Measurements from ENCODE around the gene P2RY12.

Gene P2RY12

DNA sequence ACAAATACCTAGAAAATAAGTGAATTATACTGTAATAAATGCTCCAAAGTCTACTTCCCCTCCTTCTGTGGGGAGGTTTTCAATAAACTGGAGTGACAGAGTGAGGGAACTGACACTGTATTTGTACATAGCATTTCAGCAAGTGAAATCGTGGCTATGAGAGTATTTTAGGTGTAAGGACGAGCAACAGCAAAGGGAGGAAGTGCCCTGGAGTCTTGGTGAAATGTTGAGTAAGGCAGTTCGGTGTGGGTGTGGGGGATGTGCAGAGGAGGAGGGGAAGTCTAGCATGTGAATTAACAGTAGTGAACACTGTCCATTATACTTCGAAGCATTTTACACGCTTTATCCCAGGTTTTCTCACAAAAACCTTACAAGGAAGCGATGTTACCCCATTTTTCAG is 37.1 kb downstream of the P2RY12 start:
- no peak for DNase-seq (ENCODE audit: low read depth in 1 of 2, low spot score in 1 of 2)

- no peak for DNase-seq (ENCODE audit: low read depth in 1 of 2, low spot score in 1 of 2)
These were observed 38.3 kb downstream of the P2RY12 start for GRCh38 chr3:151346292-151346691.

- no peak for DNase-seq (ENCODE audit: low read depth in 1 of 2, low spot score in 1 of 2)
These were observed 38.7 kb downstream of the P2RY12 start for GRCh38 chr3:151345859-151346258.

DNA sequence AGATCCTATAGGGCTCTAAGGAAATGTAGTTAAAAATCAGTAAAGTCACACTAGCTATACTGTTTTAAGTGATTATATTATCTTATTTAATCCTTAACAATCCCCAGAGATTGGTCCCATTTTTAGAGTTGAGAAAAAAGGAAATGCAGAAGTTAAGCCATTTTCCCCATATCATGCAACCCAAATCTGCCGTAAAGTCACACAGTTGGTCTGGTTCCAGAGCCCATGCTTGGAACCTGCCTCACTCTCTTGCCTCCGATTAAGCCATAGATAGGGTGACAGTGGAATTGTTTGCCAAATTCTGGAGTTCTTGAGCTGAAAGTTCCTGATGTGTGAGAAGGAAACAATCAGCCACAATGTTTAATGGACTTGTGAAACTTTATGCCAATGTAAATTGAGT is 52.9 kb downstream of the P2RY12 start:
- no peak for DNase-seq (ENCODE audit: low read depth in 1 of 2, low spot score in 1 of 2)

- no peak for DNase-seq (ENCODE audit: low read depth in 1 of 2, low spot score in 1 of 2)
These were observed 53.7 kb downstream of the P2RY12 start for GRCh38 chr3:151330899-151331298.

DNA sequence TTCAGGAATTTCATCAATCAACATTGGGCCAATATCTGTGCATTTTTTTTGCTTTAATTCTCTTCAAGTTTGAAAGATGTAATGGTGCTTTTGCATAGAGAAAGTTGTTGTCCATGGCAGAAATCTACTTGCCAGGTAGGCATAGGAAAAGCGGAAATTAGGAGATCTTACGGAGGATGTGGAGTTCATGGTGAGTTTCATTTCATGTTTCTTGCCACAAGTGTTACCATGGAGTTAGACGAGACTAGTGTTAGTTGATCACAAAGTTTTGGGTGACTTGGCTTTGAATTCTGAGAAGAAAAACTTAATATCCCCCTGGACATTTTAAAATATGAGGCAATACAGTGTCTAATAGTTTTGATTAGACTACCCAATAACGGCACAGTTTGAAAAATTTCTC is 54.2 kb downstream of the P2RY12 start:
- DNase-seq (ENCODE audit: low read depth in 1 of 2, low spot score in 1 of 2) = no peak

- DNase-seq (ENCODE audit: low read depth in 1 of 2, low spot score in 1 of 2) = no peak
These were observed 55.2 kb downstream of the P2RY12 start, which contains the start of gene P2RY13 for GRCh38 chr3:151329363-151329762. Gene P2RY13 (minus strand): TSS chr3:151329549. CDS start chr3:151329528, 21 bp downstream.

DNA sequence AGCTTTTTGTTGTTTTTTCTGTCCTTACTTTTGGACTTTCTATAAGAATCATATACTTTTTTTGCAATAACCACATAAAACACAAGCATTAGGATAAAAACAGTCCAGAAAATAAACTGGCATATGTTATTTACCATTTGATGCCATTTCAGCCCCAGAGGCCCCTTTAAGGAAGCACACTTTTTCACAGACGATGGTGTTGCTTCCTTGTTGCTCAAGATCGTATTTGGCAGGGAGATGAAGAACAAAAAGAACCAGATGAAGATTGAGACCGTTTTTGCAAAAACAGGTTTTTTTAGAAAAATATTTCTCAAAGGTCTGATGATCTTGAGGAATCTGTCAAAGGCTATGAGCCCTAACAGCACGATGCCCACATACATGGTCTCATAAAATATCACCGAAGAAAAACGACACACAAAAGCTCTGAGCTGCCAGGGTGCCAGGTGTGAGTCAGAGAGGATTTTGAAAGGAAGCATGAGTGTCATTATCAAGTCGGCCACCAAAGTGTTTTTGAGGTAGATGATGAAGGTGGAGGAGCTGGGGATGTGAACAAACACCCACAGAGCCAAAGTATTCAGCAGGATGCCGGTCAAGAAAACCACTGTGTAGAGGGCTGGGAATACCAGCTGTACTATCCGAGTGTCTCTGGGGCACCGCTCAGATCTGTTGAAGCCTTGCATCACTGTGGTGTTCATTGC is 56.1 kb downstream of the P2RY12 start:
- no peak for DNase-seq (ENCODE audit: low read depth in 1 of 2, low spot score in 1 of 2)

- no peak for DNase-seq (ENCODE audit: low read depth in 1 of 2, low spot score in 1 of 2)
These were observed 56.9 kb downstream of the P2RY12 start for GRCh38 chr3:151327571-151328198.

GRCh38 chr3:151322511-151322910 is 62.0 kb downstream of the P2RY12 start:
- no peak for DNase-seq (ENCODE audit: low read depth in 1 of 2, low spot score in 1 of 2)

DNA sequence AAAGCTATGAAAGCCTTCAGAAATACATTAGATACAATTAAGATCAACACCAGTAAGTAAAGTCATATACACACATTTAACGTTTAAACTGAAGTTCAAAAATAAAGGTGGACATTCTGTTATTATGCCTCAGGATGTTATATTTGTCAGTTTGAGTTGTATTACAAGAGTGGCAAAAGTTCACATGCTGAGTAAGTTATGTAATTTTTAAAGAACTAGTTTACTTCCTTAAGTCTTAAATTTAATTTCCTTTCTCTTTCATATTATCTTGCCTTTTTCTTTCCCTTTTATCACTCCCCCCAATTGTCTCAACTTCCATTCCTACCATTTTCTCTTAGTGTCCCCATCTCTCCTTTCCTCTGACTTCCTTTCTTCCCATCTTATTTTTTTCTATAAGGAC is 63.0 kb downstream of the P2RY12 start:
- DNase-seq (ENCODE audit: low read depth in 1 of 2, low spot score in 1 of 2) = no peak

- DNase-seq (ENCODE audit: low read depth in 1 of 2, low spot score in 1 of 2) = no peak
These were observed 64.4 kb downstream of the P2RY12 start for GRCh38 chr3:151320131-151320530.

- no peak for DNase-seq (ENCODE audit: low read depth in 1 of 2, low spot score in 1 of 2)
These were observed 64.9 kb downstream of the P2RY12 start for GRCh38 chr3:151319628-151320027.

- no peak for DNase-seq (ENCODE audit: low read depth in 1 of 2, low spot score in 1 of 2)
These were observed 65.6 kb downstream of the P2RY12 start for GRCh38 chr3:151318991-151319390.

DNA sequence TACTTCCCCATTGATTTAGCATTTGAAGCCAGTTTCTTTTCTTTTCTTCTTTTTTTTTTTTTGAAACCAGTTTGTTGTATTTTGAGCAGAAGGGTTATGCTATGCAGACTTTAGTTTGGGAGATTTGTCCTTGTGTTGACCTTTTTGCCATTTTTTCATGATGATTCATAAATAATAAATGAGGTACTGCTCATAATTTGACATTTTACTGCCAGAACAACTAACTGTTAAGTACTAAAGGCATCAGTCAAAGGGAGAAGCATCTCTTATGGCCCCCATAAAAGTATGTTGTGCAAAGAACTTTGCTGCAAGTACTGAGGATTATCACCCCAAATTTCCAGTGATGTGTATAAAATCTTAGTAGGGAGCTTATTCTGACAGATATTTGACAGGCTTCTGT is 66.2 kb downstream of the P2RY12 start:
- DNase-seq (ENCODE audit: low read depth in 1 of 2, low spot score in 1 of 2) = no peak

- no peak for DNase-seq (ENCODE audit: low read depth in 1 of 2, low spot score in 1 of 2)
These were observed 68.1 kb downstream of the P2RY12 start, which contains the start of gene GPR87 for GRCh38 chr3:151316267-151316991. Gene GPR87 (minus strand): TSS chr3:151316820. CDS start chr3:151300100, 16,720 bp downstream.

- no peak for DNase-seq (ENCODE audit: low read depth in 1 of 2, low spot score in 1 of 2)
These were observed 68.7 kb downstream of the P2RY12 start for GRCh38 chr3:151315846-151316245.

DNA sequence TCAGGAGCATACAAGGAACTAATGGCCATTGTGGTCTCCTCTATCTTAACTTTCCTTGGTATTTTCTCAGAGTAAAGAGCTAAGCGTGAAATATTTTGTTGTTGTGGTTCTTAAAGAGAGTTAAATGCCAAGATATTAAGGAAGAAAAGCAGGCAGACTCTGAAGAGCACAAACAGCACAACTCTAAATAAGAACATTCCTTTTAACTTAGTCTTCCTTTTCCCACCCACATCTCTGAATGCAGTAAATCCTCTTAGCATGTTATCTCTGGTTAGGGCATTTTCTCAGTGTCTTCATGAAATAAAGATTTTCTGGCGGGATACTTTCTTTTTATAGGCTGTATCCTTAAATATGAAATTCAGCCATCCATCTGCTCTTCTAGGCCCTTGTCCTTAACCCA is 69.4 kb downstream of the P2RY12 start:
- no peak for DNase-seq (ENCODE audit: low read depth in 1 of 2, low spot score in 1 of 2)

GRCh38 chr3:151314593-151314992 is 70.0 kb downstream of the P2RY12 start:
- DNase-seq (ENCODE audit: low read depth in 1 of 2, low spot score in 1 of 2) = no peak

DNA sequence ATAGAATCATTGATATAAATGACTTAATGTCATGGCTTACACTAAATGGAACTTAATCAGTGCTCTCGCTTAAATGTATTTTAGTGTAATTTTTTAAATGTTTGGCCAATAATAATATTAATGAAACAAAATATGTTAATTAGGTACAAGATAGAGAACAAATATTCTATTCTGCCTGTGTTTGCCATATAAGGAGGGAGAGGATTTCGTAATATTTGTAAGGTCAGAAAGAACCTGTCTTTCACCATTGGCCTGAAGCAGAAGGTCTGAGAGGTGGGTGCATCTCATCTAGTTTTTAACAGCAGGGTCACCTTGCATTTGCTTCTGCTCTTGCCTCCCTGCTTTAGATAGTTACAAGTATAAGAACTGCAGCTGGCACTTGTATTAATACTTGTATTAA is 70.4 kb downstream of the P2RY12 start:
- no peak for DNase-seq (ENCODE audit: low read depth in 1 of 2, low spot score in 1 of 2)

DNA sequence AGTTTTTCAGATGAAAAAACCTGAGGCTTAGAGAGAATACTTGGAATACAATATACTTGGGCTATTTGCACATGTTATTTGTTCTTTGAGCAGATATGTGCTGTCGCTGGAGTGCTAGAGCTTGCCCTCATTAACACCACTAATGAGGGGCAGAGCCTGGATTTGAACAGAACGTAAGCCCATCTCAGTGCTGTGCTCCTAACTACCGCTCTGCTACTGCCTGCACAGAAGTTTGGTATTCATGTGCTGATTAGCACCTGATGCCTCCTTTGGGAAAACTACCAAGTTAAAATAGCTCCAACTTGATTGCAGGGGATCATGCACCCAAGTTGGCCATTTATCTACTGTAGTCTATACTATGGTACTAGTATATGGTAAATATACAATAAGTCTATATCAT is 71.6 kb downstream of the P2RY12 start:
- no peak for DNase-seq (ENCODE audit: low read depth in 1 of 2, low spot score in 1 of 2)

GRCh38 chr3:151309566-151309965 is 75.0 kb downstream of the P2RY12 start:
- DNase-seq (ENCODE audit: low read depth in 1 of 2, low spot score in 1 of 2) = no peak
